Mesothelial cell of epicardium (in vitro differentiated cells): ENCODE data around the gene EEF1A2. TPM values are rescaled to one million over a fixed set of nuclear protein-coding genes. Genes with fewer than 3 reads are reported as not detected.
"Not testable (repeated sequence)": the region's sequence is repeated elsewhere in the genome, so short reads cannot be mapped to it uniquely, and the experiment has no call there.

Experiments used
- DNase-seq, 2 experiments: peaks; one replicate each; pipeline ENCODE4 v3.0.0; 2021; ENCODE audit warnings: low spot score in 2 of 2; ENCODE audit not compliant: unreplicated experiment in 2 of 2
- H3K27ac Mint-ChIP-seq: 2 replicates; pipeline ENCODE4 v1.8.0; 2021; ENCODE audit warnings: mixed read lengths
- H3K27me3 Mint-ChIP-seq: 2 replicates; pipeline ENCODE4 v1.8.0; 2021; ENCODE audit warnings: low read depth, mixed read lengths
- H3K36me3 Mint-ChIP-seq: 2 replicates; pipeline ENCODE4 v1.8.0; 2021; ENCODE audit warnings: mixed read lengths
- H3K4me1 Mint-ChIP-seq: 2 replicates; pipeline ENCODE4 v1.8.0; 2021; ENCODE audit warnings: mixed read lengths
- H3K4me3 Mint-ChIP-seq: 2 replicates; pipeline ENCODE4 v1.8.0; 2021; ENCODE audit warnings: mild to moderate bottlenecking, moderate library complexity, mixed read lengths
- H3K9me3 Mint-ChIP-seq: 2 replicates; pipeline ENCODE4 v1.8.0; 2021; ENCODE audit warnings: mixed read lengths
- total RNA-seq: library from RNA; stranded (reverse); gene quantifications from 3 replicates; pipeline ENCODE4 v1.2.1, GENCODE V29; 2021
- TF ChIP-seq, protein P1 (sequence below): fragments of 200-600 bp; sonication (generic); IDR thresholded peaks from one replicate; pipeline ENCODE4 v1.5.0; 2021; ENCODE audit warnings: antibody characterized with exemption; ENCODE audit not compliant: unreplicated experiment

The EEF1A2 gene
- total RNA-seq, 1 donor from 2014 or later = 14.6 TPM

DNA sequence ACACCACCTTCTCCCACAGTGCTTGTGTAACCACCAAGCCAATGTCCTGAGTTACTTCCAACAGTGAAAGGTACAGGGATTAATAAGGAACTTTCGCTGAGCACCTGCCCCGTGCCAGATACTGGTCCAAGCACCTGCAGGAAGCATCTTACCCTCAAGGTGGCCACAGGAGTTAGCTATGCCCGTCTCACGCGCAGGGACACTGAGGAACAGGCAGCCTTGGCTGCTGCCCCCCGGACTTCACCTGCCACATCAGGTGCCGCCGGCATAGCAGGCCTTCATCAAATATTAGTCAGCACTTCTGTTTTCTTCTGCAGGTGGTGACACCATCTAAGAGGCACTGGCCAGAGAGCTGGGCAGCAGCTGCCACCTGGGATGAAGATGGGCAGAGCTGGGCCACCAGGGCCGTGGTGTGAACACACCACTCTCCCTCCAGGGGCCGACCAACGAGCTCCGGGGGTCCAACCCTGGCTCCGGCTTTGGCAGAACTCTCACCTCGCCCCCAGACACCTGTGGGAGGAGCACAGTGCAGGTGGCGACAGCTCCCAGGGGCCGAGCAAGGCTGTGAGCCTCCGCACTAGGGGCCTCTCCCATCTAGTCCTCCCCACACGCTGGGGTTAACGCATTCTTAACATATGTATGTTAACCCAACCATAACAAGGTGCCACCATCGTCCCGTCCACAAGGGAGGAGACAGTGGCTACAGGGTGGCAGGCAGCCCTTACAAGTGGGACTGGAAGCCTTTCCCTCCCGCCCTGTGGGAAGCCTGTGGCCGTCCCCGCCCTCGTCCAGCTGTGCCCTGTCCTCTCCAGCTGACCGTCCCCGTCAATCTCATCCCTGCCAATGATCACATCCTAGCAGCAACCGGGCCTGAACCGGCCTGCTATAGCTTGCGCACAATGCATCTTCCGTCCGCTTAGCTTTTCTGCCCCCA, 18.8 kb upstream of the EEF1A2 start:
- Mint-ChIP-seq H3K27me3 (peaks cover 21% of the 10 kb centered on the region), H3K4me3 (peak overlapping the region; percentile 49), H3K4me1 (peaks cover 16% of the 10 kb centered on the region), H3K27ac (no peak overlapping the region), H3K36me3 (peaks cover 4% of the 10 kb centered on the region), H3K9me3 (peaks cover 9% of the 10 kb centered on the region)
- TF ChIP-seq, protein P1, sequence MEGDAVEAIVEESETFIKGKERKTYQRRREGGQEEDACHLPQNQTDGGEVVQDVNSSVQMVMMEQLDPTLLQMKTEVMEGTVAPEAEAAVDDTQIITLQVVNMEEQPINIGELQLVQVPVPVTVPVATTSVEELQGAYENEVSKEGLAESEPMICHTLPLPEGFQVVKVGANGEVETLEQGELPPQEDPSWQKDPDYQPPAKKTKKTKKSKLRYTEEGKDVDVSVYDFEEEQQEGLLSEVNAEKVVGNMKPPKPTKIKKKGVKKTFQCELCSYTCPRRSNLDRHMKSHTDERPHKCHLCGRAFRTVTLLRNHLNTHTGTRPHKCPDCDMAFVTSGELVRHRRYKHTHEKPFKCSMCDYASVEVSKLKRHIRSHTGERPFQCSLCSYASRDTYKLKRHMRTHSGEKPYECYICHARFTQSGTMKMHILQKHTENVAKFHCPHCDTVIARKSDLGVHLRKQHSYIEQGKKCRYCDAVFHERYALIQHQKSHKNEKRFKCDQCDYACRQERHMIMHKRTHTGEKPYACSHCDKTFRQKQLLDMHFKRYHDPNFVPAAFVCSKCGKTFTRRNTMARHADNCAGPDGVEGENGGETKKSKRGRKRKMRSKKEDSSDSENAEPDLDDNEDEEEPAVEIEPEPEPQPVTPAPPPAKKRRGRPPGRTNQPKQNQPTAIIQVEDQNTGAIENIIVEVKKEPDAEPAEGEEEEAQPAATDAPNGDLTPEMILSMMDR = no peak
- peak in 1 of 2 experiments; percentile 13 for DNase-seq

DNA sequence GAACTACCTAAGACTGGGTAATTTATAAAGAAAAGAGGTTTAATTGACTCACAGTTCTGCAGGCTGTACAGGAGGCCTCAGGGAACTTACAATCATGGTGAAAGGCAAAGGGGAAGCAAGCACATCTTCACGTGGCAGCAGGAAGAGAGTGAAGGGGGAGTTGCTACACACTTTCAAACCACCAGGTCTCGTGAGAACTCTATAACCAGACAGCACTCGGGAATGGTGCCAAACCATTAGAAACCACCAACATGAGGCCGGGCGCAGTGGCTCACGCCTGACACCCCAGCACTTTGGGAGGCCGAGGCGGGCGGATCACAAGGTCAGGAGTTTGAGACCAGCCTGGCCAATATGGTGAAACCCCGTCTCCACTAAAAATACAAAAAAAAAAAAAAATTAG, 15.6 kb upstream of the EEF1A2 start:
- H3K4me1 Mint-ChIP-seq, H3K4me3 Mint-ChIP-seq, H3K36me3 Mint-ChIP-seq, H3K27ac Mint-ChIP-seq, DNase-seq: not testable (repeated sequence)
- H3K27me3 Mint-ChIP-seq = peaks cover 38% of the 10 kb centered on the region
- H3K9me3 Mint-ChIP-seq = peaks cover 13% of the 10 kb centered on the region

DNA sequence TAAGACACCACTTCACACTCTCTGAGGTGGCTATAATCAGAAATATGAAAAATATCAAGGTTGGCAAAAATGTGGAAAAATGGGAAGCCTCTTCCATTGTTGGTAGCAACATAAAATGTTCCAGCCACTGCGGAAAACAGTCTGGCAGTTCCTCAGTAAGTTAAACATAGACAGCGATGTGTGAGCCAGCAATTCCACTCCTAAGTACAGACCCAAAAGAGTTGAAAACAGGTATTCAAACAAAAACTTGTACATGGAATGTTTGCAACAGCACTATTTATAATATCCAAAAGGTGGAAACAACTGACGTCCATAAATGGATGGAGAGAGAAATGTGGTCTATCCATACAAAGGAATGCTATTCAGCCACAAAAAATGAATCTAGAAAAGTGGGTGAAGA, 14.3 kb upstream of the EEF1A2 start:
- H3K4me3 Mint-ChIP-seq = no peak overlapping the region
- peaks cover 46% of the 10 kb centered on the region for H3K27me3 Mint-ChIP-seq
- peaks cover 19% of the 10 kb centered on the region for H3K9me3 Mint-ChIP-seq
- H3K36me3 Mint-ChIP-seq = no peaks in the 10 kb centered on the region
- TF ChIP-seq, protein P1 = no peak
- no peak for DNase-seq
- H3K4me1 Mint-ChIP-seq = peaks cover 2% of the 10 kb centered on the region
- H3K27ac Mint-ChIP-seq = no peak overlapping the region

DNA sequence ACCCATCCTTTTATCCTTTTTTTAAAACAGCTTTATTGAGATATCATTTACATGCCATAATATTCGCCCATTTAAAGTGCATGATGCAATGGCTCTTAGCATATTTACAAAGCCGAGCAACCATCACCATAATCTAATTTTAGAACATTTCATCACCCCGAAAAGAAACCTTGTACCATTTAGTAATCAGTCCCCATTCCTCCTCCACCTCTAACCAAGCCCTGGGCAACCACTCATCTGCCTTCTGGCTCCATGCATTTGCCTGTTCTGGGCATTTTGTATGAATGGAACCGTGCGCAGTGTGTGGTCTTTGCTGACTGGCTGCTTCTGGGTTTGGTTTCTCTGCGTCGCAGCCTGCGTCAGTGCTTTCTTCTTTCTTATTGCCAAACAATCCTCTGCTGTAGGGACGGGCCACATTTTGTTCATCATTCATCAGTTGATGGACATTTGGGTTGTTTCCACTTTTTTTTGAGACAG, 10.2 kb upstream of the EEF1A2 start:
- DNase-seq = no peak
- Mint-ChIP-seq H3K36me3 (peaks cover 3% of the 10 kb centered on the region), H3K27me3 (peaks cover 59% of the 10 kb centered on the region), H3K9me3 (peaks cover 35% of the 10 kb centered on the region), H3K4me3 (no peak overlapping the region), H3K27ac (no peak overlapping the region), H3K4me1 (no peaks in the 10 kb centered on the region)
- TF ChIP-seq, protein P1 = no peak

DNA sequence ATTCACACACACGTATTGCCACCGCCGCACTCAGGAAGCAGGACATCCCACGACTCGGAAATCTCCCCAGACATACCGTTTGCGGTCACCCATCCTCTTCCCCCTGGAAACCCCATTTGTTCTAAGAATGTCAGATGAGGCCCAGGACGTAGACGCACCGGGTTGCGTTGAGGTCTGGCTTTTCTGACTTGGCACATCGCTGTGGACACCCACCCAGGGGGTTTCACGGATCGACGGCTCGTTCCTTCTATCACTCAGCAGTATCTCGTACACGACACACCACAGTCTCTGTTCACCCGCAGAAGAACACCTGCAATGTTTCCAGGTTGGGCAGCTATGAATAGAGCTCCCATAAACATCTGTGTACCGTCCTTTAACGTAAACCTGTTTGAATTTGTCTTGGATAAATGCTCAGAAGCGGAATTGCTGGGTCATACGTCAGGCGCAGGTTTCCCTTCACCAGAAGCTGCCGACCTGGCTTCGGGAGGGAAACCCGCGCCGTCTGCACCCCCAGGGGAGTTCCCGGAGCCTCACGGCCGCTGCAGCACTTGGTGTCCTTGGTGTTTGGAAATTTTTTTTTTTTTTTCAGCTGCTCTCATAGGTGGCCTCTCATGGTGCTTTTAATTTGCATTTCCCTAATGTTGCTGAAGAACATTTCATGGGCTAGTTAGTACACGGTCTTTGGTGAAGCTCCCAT, 9.3 kb upstream of the EEF1A2 start:
- DNase-seq = no peak
- no peaks in the 10 kb centered on the region for H3K4me1 Mint-ChIP-seq
- H3K36me3 Mint-ChIP-seq = peaks cover 3% of the 10 kb centered on the region
- H3K9me3 Mint-ChIP-seq = peaks cover 34% of the 10 kb centered on the region
- H3K4me3 Mint-ChIP-seq = no peak overlapping the region
- peaks cover 59% of the 10 kb centered on the region for H3K27me3 Mint-ChIP-seq
- TF ChIP-seq, protein P1 = no peak
- H3K27ac Mint-ChIP-seq = no peak overlapping the region
